IMR-90 (cell line): ENCODE data around the gene BCAS3. TPM values are rescaled to one million over a fixed set of nuclear protein-coding genes. Genes with fewer than 3 reads are reported as not detected.

ENCODE experiments used
- ATAC-seq: fragments of 200-7000 bp; cut with Tn5 transposase; 2 replicates; pipeline ENCODE4 v1.9.1; 2020; ENCODE audit warnings: low read depth, mild to moderate bottlenecking, moderate library complexity
- BruUV-seq: library from RNA; stranded (reverse); fragments of 400-500 nt; replicated peaks from 2 replicates; lab custom pipeline; 2021; lab: Mats Ljungman, UMichigan
- CTCF ChIA-PET: fragments of 300-600 bp; formaldehyde crosslinking; extraction: SDS; loops from one replicate; lab custom pipeline; 2021; ENCODE audit warnings: antibody characterized with exemption; lab: Yijun Ruan, JAX
- POLR2A ChIA-PET: fragments of 300-600 bp; sonication (Branson Sonifier 250); formaldehyde crosslinking; loops from one replicate; lab custom pipeline; 2022; ENCODE audit warnings: antibody characterized with exemption; ENCODE audit not compliant: unreplicated experiment; lab: Charles Lee
- DNase-seq: peaks from one replicate; pipeline ENCODE4 v3.0.0; 2013
- H2AFZ ChIP-seq: replicated peaks from 2 replicates; pipeline ENCODE3; 2013; ENCODE audit warnings: low read length, mild to moderate bottlenecking; ENCODE audit not compliant: poor library complexity
- H2AK5ac ChIP-seq: 2 replicates; pipeline ENCODE4 v1.6.1; 2013; ENCODE audit warnings: low read depth, low read length, inconsistent platforms
- H2AK9ac ChIP-seq: replicated peaks from 2 replicates; pipeline ENCODE3; 2013; ENCODE audit warnings: mild to moderate bottlenecking, low read depth, low read length, moderate library complexity; ENCODE audit not compliant: poor library complexity
- H2BK120ac ChIP-seq: 2 replicates; pipeline ENCODE4 v1.6.1; 2013; ENCODE audit warnings: low read depth, low read length, inconsistent platforms
- H2BK15ac ChIP-seq: 3 replicates; pipeline ENCODE4 v1.6.1; 2013; ENCODE audit warnings: low read depth, low read length, inconsistent platforms
- H2BK20ac ChIP-seq: 2 replicates; pipeline ENCODE4 v1.6.1; 2013; ENCODE audit warnings: low read depth, mild to moderate bottlenecking, inconsistent platforms, low read length, moderate library complexity
- H2BK5ac ChIP-seq: 2 replicates; pipeline ENCODE4 v1.6.1; 2013; ENCODE audit warnings: mild to moderate bottlenecking, low read depth, low read length, inconsistent platforms; ENCODE audit not compliant: poor library complexity, severe bottlenecking
- H3K14ac ChIP-seq: replicated peaks from 2 replicates; pipeline ENCODE4 v1.6.1; 2013; ENCODE audit warnings: low read depth, low read length, inconsistent platforms
- H3K18ac ChIP-seq: 2 replicates; pipeline ENCODE4 v1.6.1; 2013; ENCODE audit warnings: low read depth, low read length, control low read depth
- H3K23ac ChIP-seq: 2 replicates; pipeline ENCODE4 v1.6.1; 2013; ENCODE audit warnings: low read depth, low read length, inconsistent platforms
- H3K27ac ChIP-seq: 2 replicates; pipeline ENCODE4 v1.5.1; 2013; ENCODE audit warnings: mild to moderate bottlenecking, control low read depth, low read length; ENCODE audit not compliant: insufficient read depth
- H3K27me3 ChIP-seq: 2 replicates; pipeline ENCODE4 v1.6.1; 2013; ENCODE audit warnings: low read length; ENCODE audit not compliant: control insufficient read depth, insufficient read depth
- H3K36me3 ChIP-seq: 2 replicates; pipeline ENCODE4 v1.6.1; 2013; ENCODE audit warnings: low read length, mixed read lengths; ENCODE audit not compliant: control insufficient read depth, insufficient read depth
- H3K4ac ChIP-seq: 2 replicates; pipeline ENCODE4 v1.6.1; 2013; ENCODE audit warnings: low read depth, low read length, inconsistent platforms
- H3K4me1 ChIP-seq: 2 replicates; pipeline ENCODE4 v1.6.1; 2013; ENCODE audit warnings: low read length, mixed read lengths; ENCODE audit not compliant: control insufficient read depth, insufficient read depth
- H3K4me2 ChIP-seq: 2 replicates; pipeline ENCODE4 v1.6.1; 2013; ENCODE audit warnings: low read depth, mild to moderate bottlenecking, control low read depth, low read length, moderate library complexity
- H3K4me3 ChIP-seq: 2 replicates; pipeline ENCODE4 v1.5.1; 2013; ENCODE audit warnings: low read depth, mild to moderate bottlenecking, control low read depth, low read length, moderate library complexity; ENCODE audit not compliant: insufficient read depth
- H3K56ac ChIP-seq: 2 replicates; pipeline ENCODE4 v1.6.1; 2013; ENCODE audit warnings: low read length, inconsistent platforms; ENCODE audit not compliant: insufficient read depth; ENCODE audit errors: extremely low read depth
- H3K79me1 ChIP-seq, 2 experiments: 2 replicates each; pipeline ENCODE4 v1.6.1; 2013; ENCODE audit warnings: low read length in 2 of 2, inconsistent platforms in 1 of 2, low read depth in 1 of 2
- H3K9ac ChIP-seq: 2 replicates; pipeline ENCODE4 v1.6.1; 2013; ENCODE audit warnings: low read depth, low read length, control low read depth
- H3K9me1 ChIP-seq: 2 replicates; pipeline ENCODE4 v1.6.1; 2013; ENCODE audit warnings: low read length, inconsistent platforms; ENCODE audit not compliant: insufficient read depth
- H3K9me3 ChIP-seq: 2 replicates; pipeline ENCODE4 v1.6.1; 2013; ENCODE audit warnings: low read length; ENCODE audit not compliant: control insufficient read depth, insufficient read depth
- H4K20me1 ChIP-seq: 2 replicates; pipeline ENCODE4 v1.6.1; 2013; ENCODE audit warnings: low read length, inconsistent platforms; ENCODE audit not compliant: insufficient read depth
- H4K5ac ChIP-seq: 2 replicates; pipeline ENCODE4 v1.6.1; 2013; ENCODE audit warnings: mild to moderate bottlenecking, low read depth, low read length, control low read depth
- H4K8ac ChIP-seq, 2 experiments: 2 replicates each; pipeline ENCODE4 v1.6.1; 2013; ENCODE audit warnings: low read depth in 2 of 2, low read length in 2 of 2, control low read depth in 1 of 2, inconsistent platforms in 1 of 2
- H4K91ac ChIP-seq: 2 replicates; pipeline ENCODE4 v1.6.1; 2013; ENCODE audit warnings: low read depth, low read length, inconsistent platforms; ENCODE audit not compliant: insufficient read depth
- BHLHE40 ChIP-seq: fragments of 150-350 bp; IDR thresholded peaks from 2 replicates; pipeline ENCODE4 v1.6.1; 2016; ENCODE audit warnings: mild to moderate bottlenecking, low read depth, low read length
- CEBPB ChIP-seq: IDR thresholded peaks from 2 replicates; pipeline ENCODE4 v1.6.1; 2012; ENCODE audit warnings: low read depth, low read length, improper control_type of control experiment
- CHD1 ChIP-seq: IDR thresholded peaks from 2 replicates; pipeline ENCODE4 v1.6.1; 2012; ENCODE audit warnings: low read depth, low read length, improper control_type of control experiment
- CTCF ChIP-seq: conservative IDR thresholded peaks from 2 replicates; pipeline ENCODE4 v1.5.1; 2012; ENCODE audit warnings: mild to moderate bottlenecking, low read depth, low read length, improper control_type of control experiment
- FOS ChIP-seq: fragments of 150-350 bp; IDR thresholded peaks from 2 replicates; pipeline ENCODE4 v1.6.1; 2016; ENCODE audit warnings: low read depth, low read length
- MAFK ChIP-seq: IDR thresholded peaks from 2 replicates; pipeline ENCODE4 v1.6.1; 2012; ENCODE audit warnings: low read depth, low read length, improper control_type of control experiment
- MAZ ChIP-seq: IDR thresholded peaks from 2 replicates; pipeline ENCODE4 v1.6.1; 2012; ENCODE audit warnings: low read depth, mild to moderate bottlenecking, low read length, improper control_type of control experiment, moderate library complexity, borderline replicate concordance
- MXI1 ChIP-seq: IDR thresholded peaks from 2 replicates; pipeline ENCODE4 v1.6.1; 2012; ENCODE audit warnings: low read depth, mild to moderate bottlenecking, low read length, moderate library complexity, borderline replicate concordance
- NFE2L2 ChIP-seq: fragments of 150-350 bp; IDR thresholded peaks from 2 replicates; pipeline ENCODE4 v1.6.1; 2016; ENCODE audit warnings: low read depth, mild to moderate bottlenecking, low read length
- POLR2A ChIP-seq: IDR thresholded peaks from 2 replicates; pipeline ENCODE4 v1.6.1; 2012; ENCODE audit warnings: mild to moderate bottlenecking, low read depth, low read length
- RAD21 ChIP-seq: IDR thresholded peaks from 2 replicates; pipeline ENCODE4 v1.6.1; 2012; ENCODE audit warnings: low read length, improper control_type of control experiment
- RCOR1 ChIP-seq: IDR thresholded peaks from 2 replicates; pipeline ENCODE4 v1.6.1; 2012; ENCODE audit warnings: mild to moderate bottlenecking, low read length, improper control_type of control experiment; ENCODE audit not compliant: insufficient replicate concordance
- RFX5 ChIP-seq: IDR thresholded peaks from 2 replicates; pipeline ENCODE4 v1.8.0; 2012; ENCODE audit warnings: low read depth, mild to moderate bottlenecking, low read length, moderate library complexity
- SMC3 ChIP-seq: fragments of 150-350 bp; IDR thresholded peaks from 2 replicates; pipeline ENCODE4 v1.6.1; 2016; ENCODE audit warnings: low read depth, mild to moderate bottlenecking, antibody characterized with exemption, low read length, moderate library complexity
- WGBS, 2 experiments: methylation state at CpG; one replicate each; pipeline versions ENCODE4 v1.1.5 to v1.1.7; 2013; ENCODE audit warnings: missing lambda C conversion rate in 2 of 2; ENCODE audit not compliant: insufficient read length in 1 of 2; ENCODE audit errors: extremely low coverage in 2 of 2; 5-methylcytosine and 5-hydroxymethylcytosine counted together
- dilution Hi-C: fragments of 300-500 bp; cut with HindIII; formaldehyde crosslinking; loops from one replicate; pipeline ENCODE4 v1.14.3; 2018; ENCODE audit warnings: low sequenced_read_pairs; ENCODE audit not compliant: unreplicated experiment
- in situ Hi-C: fragments of 300-500 bp; cut with MboI; formaldehyde crosslinking; loops from 3 replicates; pipeline ENCODE4 v1.14.3; 2019; ENCODE audit warnings: low sequenced_read_pairs, inconsistent platforms, mixed read lengths
- intact Hi-C: fragments of 100-400 bp; cut with micrococcal nuclease; formaldehyde crosslinking; loops from 2 replicates; pipeline ENCODE4 v1.10.0; 2022
- polyA plus RNA-seq, 3 experiments: library from polyadenylated mRNA; depleted of rRNA; stranded (reverse); fragments of >200 nt; gene quantifications; 2 replicates each; pipeline ENCODE4 v1.2.3, GENCODE V29; 2012; ENCODE audit warnings: low replicate concordance in 1 of 3
- total RNA-seq: library from RNA; depleted of rRNA; stranded (reverse); fragments of >200 nt; gene quantifications from 2 replicates; pipeline ENCODE4 v1.2.3, GENCODE V29; 2012
- TF ChIP-seq, protein P1 (sequence below): fragments of 150-350 bp; IDR thresholded peaks from 2 replicates; pipeline ENCODE4 v1.6.1; 2016; ENCODE audit warnings: low read depth, mild to moderate bottlenecking, low read length, moderate library complexity, borderline replicate concordance
- TF ChIP-seq, protein P2 (sequence below): fragments of 150-350 bp; IDR thresholded peaks from 2 replicates; pipeline ENCODE4 v1.6.1; 2017; ENCODE audit warnings: mild to moderate bottlenecking, antibody characterized with exemption, low read length, low read depth

BCAS3 gene
- total and polyA plus RNA-seq, 2 of the 4 experiments (the other 2 are of a cell fraction), result 6.3 to 27.1 TPM

- WGBS, 2 experiments, result no CpG with 5 or more reads among the region's 3 CpGs
- H3K79me1 ChIP-seq, result no peaks in the 10 kb centered on the region
- no peaks in the 10 kb centered on the region for H3K27me3 ChIP-seq
- no peak overlapping the region for H3K27ac ChIP-seq
- H3K23ac ChIP-seq, result no peak overlapping the region
- H2AK5ac ChIP-seq, result no peak overlapping the region
- H3K18ac ChIP-seq, result no peak overlapping the region
- peaks cover 2% of the 10 kb centered on the region; the same call in 1 of the 2 replicates for H3K4me1 ChIP-seq
- no peak overlapping the region for H4K5ac ChIP-seq
- no peak overlapping the region for H3K9ac ChIP-seq
- no peaks in the 10 kb centered on the region for H3K36me3 ChIP-seq
- ATAC-seq (no peak), DNase-seq (no peak)
- H4K91ac ChIP-seq, result no peak overlapping the region
- no peak overlapping the region for H3K56ac ChIP-seq
- no peak overlapping the region for H2BK20ac ChIP-seq
- no peak overlapping the region for H2BK120ac ChIP-seq
- no peak overlapping the region for H2AFZ ChIP-seq
- intact Hi-C loops (no loop called here), in situ Hi-C loops (no loop called here), dilution Hi-C loops (no loop called here)
- H2BK5ac ChIP-seq, result no peak overlapping the region
- H2AK9ac ChIP-seq, result no peak overlapping the region
- no peak overlapping the region for H3K4me3 ChIP-seq
- no TSS peak for BruUV-seq
- H4K20me1 ChIP-seq, result no peaks in the 10 kb centered on the region
- no peak overlapping the region for H3K14ac ChIP-seq
- H3K4ac ChIP-seq, result no peak overlapping the region
- TF ChIP-seq POLR2A (no peak), CEBPB (no peak), NFE2L2 (no peak), RCOR1 (no peak), RFX5 (no peak), MAFK (no peak), MAZ (no peak), FOS (no peak), CTCF (no peak), SMC3 (no peak), BHLHE40 (no peak), MXI1 (no peak), RAD21 (no peak), CHD1 (no peak)
- TF ChIP-seq, protein P1, sequence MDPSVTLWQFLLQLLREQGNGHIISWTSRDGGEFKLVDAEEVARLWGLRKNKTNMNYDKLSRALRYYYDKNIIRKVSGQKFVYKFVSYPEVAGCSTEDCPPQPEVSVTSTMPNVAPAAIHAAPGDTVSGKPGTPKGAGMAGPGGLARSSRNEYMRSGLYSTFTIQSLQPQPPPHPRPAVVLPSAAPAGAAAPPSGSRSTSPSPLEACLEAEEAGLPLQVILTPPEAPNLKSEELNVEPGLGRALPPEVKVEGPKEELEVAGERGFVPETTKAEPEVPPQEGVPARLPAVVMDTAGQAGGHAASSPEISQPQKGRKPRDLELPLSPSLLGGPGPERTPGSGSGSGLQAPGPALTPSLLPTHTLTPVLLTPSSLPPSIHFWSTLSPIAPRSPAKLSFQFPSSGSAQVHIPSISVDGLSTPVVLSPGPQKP, result no peak
- TF ChIP-seq, protein P2, sequence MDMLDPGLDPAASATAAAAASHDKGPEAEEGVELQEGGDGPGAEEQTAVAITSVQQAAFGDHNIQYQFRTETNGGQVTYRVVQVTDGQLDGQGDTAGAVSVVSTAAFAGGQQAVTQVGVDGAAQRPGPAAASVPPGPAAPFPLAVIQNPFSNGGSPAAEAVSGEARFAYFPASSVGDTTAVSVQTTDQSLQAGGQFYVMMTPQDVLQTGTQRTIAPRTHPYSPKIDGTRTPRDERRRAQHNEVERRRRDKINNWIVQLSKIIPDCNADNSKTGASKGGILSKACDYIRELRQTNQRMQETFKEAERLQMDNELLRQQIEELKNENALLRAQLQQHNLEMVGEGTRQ, result no peak
- no peaks in the 10 kb centered on the region for H3K9me1 ChIP-seq
- no peaks in the 10 kb centered on the region for H3K9me3 ChIP-seq
- no peak overlapping the region for H3K4me2 ChIP-seq
- no peak overlapping the region for H2BK15ac ChIP-seq
- H4K8ac ChIP-seq, result no peak overlapping the region
- ChIA-PET CTCF (interaction anchor here (0.7 kb wide), 1 partner anchor 947 kb away, joined by 3 read pairs; no protein-coding TSS in a partner anchor), POLR2A (no interaction called here)
These were observed 105.1 kb downstream of the BCAS3 start for GRCh38 chr17:60782742-60783141.
